Occipital lobe (tissue), 2 donors: Measurements from ENCODE around the gene KRT16. TPM values are rescaled to one million over a fixed set of nuclear protein-coding genes. Genes with fewer than 3 reads are reported as not detected.
"Not testable (repeated sequence)": the region's sequence is repeated elsewhere in the genome, so short reads cannot be mapped to it uniquely, and the experiment has no call there.

ENCODE experiments used
- DNase-seq: peaks from one replicate; lab custom pipeline; 2025; lab: John Stamatoyannopoulos, UW
- total RNA-seq: library from RNA; depleted of rRNA; stranded (reverse); fragments of >200 nt; gene quantifications from one replicate; pipeline ENCODE4 v1.2.3, GENCODE V29; 2014

KRT16 gene
- total RNA-seq, 1 donor from 2014 or later, result not detected

DNA sequence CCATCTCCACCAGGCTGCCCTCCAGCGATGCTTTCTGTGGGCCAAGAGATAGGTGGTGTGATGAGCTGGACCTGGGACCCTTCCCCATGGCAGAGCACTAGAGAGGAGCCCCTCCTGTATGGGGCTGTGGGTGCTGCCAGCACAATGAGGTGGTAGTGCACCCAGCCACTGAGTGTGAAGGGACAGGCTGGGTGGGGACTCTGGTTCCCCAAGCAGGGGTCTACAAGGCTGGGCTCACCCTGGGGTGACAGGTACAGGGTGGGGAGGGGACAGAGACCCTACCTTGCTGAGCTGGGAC lies 15.5 kb upstream of the KRT16 start:
- not testable (repeated sequence) for DNase-seq

DNA sequence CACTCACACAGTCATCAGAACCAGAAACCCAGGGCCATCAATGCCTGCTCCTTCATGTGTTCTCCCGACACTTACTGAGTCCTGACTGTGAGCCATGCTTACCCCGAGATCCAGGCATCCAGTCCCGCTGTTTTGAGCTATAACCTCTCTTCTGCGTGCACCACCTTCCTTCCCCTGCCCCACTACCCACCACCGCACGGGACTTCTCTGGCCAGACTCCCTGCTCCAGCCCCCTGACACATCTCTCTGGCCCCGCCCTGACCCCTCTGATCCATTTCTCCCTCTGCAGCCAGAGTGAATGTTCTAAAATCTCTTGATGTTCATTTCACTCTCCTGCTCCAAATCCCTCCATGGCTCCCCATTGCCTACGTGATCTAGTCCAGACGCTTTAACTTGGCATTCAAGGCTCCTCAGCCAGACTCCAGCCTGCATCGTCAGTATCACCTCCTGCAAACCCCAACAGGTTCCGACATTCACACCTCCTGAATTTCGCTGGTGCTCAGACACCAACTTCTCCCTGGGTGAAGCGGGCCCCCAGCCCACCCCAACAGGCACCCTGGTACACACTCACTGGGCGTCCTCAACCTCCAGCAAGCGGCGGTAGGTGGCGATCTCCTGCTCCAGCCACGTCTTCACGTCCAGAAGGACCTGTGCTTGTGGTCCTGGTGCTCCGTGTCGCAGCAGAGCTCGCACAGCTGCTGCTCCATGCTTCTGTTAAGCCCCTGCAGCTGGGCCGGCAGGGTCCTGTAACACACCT lies 14.9 kb upstream of the KRT16 start:
- no peak for DNase-seq

DNA sequence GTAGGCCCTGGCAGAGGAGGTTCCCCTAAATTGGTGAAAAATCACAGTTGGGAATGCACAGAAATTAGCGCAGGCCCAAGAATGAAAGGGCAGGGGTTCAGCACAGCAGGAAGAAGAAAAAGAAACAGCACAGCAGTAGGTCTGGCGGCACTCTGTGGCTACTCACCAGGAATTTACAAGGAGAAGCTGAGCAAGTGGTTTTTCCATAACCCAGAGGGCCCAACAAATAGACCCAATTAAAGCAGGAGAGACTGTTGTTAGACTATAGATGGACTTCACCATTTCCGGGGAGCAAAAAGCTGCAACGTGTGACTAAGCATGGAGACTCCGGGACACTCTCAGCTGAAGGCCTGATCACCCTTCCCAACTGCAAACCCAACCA lies 14.3 kb upstream of the KRT16 start:
- DNase-seq, result not testable (repeated sequence)

DNA sequence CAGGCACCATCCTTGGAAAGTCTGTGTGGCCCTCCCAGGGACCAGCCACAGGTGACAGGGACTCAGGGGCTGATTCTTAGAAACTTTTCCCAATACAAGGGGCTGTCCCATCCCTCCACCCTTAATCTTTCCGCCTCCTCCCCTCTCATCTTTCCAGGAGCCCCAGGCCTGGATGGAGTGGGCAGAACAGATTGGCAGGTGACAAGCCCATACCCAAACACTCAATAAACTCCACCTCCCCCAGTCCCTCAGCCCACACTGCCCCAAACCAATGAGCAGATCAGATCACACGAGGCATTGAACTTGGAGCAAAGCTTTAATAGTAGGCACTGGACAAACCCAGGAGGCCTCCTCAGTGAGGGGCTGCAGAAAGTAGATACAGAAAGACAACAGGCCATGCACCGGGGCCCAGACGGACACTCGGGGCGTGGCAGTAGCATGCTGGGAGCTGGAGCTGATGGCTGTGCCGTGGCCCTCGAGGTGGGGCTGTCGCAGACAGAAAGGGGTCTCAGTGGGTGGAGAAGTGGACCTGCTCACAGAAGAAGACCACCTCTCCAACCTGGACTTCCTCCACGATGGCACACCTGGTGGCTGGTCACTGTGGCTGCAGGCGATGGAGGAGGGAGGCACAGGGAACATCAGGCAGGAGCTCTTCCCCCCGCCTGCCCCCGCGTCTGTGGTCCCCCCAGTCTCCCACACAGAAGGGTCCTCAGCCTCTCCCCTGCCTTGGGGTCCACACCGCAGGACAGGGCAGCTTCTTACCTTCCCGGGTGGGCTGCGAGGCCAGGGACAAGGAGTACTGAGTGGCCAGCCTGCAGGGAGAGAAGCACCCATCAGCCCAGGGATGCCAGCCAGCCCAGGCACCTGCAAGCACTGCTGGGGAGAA lies 13.7 kb upstream of the KRT16 start:
- DNase-seq, result not testable (repeated sequence)

DNA sequence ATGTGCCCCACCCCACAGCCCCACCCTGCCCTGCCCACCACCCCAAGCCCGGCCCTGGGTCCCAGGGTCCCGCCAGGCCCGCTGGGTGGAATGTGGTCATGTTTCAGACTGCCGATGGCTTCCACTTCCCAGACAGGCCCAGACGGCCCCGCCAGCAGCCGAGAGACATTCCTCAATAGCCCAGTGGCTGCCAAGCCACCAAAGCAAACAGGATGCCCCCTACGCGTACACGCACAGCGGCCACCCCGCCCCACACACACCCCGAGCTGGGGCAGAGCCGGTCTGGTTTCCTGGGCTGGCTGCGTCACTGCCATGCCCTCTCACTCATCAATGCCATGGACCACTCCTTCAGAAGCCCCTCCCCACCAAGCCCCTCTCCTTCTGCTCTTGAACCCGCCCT lies 13.0 kb upstream of the KRT16 start:
- no peak for DNase-seq

DNA sequence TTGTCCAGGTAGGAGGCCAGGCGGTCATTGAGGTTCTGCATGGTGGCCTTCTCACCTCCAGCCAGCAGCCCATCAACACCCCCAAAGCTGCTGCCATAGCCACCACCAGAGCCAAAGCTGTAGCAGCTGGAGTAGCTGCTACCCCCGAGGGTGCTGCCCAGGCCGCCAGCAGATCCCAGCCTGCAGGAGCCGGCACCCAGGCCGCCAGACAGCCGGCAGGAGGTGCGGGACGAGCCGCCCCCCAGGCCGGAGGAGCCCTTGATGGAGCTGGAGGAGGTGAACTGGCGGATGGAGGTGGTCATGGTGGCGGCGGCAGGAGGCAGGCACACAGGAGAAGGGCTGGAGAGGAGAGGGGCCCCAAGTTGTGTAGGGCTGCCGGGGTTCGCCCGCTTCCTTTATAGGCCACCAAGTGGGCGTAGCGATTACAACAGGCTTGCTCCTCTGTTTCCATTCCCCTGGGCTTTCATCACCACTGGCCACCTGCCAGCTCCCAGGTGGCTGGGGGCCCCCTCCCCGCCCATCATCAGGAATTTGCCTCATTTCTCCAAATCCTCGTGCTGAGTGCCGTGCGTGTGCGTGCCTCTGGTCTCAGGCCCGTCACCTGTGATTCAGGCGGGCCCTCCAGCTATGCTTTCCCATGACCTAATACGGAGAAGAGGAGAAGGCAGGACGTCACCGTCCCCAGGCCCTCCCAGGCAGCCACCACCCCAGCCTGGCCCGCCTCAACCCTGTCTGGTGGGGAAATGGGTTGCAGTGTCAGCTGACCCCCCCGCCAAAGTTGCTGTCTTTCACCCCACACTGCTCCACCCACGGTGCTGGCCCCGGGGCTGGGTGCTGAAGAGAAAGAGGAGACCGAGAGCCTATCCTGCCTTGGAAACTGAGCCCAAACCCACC lies 11.9 kb upstream of the KRT16 start, which contains the start of gene KRT17:
TSS of gene KRT17 (minus strand) at position 368 of the 894 bp plus-strand sequence. CDS start at position 302, 66 bp downstream.
- no peak for DNase-seq

DNA sequence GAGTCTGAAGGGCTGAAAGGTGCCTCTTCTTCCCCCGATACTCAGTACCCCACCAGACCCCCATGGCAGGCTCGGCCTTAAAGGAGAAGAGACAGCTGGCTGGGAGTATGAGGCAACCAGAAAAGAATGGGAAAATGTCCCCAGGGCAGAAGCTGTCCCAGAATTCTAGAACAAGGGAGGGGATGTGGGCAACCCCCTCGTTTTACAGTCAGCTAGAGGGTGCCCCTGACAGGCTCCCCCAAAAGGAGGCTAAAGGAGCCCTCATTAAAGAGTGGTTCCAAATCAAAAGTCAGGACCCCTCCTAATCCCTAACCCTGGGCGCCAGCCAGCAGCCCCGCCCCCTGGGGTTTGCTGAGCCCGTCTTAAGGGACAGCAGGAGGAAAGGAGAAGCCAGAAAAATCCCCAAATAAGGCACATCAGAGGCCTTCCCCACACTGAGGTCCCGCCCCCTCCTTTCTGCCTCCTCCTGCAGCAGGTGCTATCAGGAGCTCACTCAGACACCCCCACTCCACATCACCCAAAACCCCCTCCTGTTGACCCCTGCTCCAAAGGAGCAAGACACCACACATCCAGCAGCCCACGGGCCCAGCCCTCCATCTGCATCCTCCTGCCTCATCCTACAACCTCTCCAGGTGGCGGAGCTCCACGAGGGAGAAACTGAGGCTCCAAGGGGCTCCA lies 10.8 kb upstream of the KRT16 start:
- DNase-seq, result not testable (repeated sequence)

DNA sequence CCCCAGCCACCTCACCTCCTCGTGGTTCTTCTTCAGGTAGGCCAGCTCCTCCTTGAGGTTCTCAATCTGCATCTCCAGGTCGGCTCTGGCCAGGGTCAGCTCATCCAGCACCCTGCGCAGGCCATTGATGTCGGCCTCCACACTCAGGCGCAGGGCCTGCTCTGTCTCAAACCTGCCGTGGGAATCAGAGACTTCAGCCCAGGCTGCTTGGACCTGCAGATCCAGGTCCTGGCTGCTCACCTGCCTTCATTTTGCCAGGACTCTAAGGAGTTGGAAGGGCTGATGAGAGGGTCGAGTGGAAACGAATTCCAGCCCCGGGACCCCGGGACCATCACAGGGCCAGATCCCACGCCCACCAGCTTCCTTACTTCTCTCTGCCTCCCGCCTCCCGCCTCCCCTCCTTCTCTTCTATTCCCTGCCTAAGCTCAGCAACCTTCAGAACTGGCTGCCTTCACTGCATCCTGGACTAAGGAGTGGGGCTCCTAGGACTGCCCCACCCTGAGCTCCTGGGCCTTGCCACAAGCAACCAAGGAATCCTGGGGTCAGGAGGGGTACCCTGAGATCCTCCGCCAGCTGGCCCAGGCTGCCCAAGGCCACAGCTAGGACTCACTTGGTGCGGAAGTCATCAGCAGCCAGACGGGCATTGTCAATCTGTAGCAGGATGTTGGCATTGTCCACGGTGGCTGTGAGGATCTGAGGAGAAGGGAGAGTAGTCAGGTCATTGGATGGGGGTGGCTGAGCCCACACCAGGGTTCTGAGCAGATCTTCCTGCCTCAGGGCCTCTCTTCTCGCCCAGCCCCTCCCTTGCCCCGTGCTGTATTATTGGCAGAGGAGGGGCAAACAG lies 10.0 kb upstream of the KRT16 start:
- DNase-seq, result not testable (repeated sequence)

DNA sequence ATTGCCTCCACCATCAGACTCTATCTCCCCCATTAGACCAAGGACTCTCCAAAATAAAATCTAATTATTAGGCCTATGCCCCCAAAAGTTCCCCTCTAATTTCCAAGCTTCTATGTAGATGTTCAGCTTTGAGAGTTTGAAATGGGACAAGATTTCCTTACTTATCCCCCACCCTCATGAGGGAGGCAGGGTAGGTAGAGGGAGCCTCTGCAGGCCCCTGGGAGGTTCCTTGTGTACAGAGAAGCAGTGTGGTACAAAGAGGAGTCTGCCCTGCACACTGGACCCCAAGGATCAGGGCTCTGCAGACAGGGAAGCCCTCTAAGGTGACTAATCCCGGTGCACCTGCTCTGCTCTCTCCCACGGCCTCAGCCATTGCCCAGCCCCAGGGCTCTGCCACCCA lies 9.3 kb upstream of the KRT16 start:
- no peak for DNase-seq

DNA sequence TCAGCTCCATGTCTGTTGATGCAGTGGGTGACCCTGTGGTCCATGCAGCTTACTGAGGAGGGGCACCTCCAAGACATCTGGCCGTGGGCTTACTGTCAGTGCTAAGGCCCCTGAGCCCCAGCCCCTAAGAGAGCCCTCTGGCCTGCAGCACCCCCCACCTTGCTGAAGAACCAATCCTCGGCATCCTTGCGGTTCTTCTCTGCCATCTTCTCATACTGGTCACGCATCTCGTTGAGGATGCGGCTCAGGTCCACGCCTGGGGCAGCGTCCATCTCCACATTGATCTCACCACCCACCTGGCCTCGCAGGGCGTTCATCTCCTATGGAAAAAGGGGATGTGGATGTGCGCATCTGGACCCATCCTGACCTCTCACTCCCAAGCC lies 8.9 kb upstream of the KRT16 start:
- DNase-seq, result not testable (repeated sequence)

DNA sequence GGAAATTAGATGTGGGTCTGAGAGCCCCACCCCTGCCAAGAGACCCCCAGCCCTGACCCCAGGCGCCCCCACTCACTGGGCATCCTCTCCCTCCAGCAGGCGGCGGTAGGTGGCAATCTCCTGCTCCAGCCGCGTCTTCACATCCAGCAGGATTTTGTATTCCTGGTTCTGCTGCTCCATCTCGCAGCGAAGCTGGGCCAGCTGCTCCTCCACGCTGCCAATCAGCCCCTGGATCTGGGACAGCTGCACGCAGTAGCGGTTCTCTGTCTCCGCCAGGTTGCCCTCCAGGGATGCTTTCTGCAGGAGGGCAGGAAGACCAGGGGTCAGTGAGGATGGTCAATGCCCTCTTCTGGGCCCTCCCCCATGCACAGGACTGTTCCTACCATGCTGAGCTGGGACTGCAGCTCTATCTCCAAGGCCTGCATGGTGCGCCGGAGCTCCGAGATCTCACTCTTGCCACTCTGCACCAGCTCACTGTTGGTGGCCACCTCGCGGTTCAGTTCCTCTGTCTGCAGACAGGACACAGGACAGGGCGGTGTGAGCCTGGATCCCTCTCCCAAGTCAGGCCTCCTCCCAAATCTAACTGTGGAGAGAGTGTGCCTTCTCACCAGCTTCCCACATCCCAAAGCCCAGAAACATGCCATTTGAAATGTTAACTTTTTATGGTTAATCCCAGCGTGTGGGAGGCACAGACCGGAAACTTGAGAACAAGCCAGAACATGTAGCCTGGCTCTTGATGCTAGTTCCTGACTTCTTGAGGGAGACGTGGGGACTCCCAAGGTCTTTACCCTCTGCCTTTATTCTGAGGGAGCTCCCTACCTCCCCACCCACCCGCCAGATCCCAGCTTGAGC lies 8.2 kb upstream of the KRT16 start:
- DNase-seq, result no peak

DNA sequence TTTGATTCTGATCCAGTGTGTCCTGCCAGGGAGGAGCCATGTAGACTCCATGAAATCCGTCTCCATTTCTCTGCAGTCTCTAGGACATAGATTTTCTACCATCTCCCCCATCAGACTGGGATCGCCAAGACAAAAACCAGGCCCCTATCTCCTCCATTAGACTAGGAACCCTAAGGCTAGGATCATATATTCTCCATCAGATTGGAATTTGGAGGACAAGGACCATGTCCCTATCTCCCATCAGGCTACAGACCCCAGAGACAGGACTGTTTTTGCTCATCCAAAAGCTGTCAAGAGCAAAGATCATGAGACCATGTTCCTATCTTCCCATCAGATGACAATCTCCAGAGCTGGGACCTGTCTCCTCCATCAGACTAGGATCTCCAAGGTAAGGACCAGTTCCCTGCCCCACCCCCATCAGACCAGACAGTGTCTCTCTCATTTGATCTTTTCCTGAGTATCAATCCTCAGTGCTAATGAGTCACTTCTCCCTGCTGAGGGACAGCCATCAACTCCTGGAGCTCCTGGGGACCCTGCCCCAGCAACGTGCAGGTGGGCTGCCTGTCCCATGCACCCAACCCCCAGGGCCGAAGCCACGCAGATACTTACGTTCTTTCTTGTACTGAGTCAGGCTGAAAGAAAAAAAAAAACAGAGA lies 7.5 kb upstream of the KRT16 start:
- DNase-seq, result not testable (repeated sequence)

DNA sequence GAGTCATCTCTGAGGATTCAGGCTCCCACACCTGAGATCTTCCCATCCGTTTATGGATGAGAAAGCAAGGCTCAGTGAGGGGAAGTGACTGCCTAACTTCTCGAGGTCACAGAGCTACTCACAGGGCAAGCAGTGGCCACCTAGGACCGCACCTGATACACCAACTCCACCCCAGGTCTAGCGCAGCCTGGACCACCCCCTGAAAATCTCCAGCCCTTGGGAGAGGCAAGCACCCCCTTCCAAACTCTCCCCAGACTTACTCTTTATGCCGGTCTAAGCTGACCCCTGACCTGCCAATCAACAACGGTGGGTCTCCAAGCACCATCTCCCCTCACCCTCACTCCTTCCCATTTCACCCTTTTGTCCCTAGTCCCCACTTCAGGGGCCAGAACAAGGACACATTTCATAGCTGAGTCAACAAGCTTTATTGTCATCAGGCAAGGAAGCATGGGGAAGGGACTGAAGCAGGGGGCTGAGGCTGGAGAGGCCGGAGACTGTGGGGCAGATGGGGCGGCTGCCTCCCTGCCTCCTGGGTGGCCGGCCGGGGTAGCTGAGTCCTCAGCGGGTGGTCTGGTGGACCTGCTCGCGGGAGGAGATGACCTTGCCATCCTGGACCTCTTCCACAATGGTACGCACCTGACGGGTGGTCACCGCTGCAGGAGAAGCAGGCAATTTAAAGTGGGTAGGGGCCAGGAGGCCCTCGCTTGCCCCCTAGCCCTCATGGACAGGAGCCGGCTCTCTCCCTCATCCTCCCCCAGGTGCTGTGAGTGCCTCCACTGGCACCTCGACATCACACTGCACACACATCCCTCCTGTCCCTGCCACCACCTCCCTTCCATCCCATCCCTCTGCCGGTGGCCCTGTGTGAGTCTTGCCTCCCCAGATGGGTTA lies 6.7 kb upstream of the KRT16 start:
- DNase-seq, result no peak

DNA sequence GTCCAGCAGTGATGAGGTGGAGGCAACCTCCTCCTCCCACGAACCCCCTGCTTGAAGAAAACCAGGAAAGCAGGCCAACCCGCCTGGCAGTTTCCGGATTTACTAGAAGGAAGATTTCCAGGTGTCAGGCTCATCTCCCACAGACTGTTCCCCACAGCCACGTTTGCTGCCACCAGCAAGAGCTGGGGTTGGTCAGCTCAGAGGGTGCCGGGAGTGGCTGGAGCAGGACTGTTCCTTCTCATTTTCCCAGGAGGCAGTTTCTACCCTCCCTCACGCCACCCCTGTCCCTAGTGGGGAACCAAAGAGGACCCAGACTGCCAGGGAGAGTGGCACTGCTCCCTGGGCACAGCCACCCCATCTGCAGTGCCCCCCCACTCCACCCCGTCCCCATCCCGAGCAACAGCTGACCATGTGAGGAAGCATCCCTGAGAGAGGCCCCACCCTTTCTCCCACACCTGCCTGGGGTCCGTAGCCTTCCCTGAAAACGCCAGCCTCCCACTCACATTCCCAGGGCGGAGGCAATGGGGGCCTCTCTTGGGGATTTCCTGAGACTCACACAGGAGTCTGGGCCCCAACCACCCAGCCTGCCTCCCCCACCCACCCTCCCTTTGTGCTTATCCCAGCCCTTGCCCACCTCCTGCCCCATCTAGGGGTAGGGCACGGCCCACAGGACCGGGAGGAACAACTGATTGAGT lies 5.9 kb upstream of the KRT16 start:
- DNase-seq, result no peak

DNA sequence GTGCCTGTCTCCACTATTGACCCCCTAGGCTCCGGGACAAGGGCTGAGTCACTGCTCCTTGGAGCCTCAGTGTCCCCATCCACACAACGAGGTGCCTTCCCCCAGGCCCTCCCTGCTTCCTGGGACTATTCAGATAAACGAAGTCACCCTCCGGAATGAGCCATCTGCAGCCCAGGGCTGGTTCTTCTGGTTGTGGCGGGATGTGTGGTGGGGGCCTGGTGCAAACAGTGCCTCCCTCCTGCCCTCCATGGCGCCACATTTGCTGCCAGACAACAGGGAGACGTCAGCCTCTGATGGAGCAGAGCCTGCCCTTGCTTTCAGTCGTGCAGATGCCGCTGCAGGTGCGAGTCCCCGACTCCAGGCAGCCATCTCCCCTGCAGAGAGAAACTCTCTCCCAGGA lies 5.1 kb upstream of the KRT16 start:
- no peak for DNase-seq

DNA sequence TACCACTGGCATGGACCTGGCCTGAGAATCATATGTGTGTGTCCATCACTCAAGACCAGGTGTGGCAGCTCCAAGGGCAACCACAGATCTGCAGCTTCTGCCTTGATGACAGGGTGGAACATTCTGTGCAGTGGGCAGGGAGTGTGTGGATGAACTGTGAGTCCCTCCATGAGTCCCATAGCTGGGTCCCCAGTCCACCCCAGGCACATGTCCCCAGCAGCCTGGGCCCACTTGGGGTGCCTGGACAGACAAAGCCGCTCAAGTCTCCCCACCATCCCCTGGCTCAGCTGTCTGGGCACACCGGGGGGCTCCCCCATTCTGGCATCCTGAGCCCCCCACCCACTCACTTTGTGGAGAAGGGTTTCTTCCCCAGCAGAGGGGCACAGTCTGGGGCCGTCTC lies 4.6 kb upstream of the KRT16 start:
- no peak for DNase-seq

DNA sequence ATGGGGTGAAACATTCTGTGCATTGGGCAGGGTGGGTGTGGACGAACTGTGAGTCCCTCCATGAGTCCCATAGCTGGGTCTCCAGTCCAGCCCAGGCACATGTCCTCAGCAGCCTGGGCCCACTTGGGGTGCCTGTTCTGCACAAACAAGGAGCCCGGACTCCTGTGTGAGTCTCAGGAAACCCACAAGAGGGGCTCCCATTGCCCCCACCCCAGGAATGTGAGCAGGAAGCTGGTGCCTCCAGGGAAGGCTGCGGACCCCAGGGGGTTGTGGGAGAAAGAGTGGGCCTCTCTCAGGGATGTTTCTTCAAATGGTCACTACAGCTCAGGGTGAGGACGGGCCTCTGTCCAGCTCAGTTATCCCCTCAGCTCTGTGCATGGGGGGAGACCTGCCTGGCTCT lies 3.9 kb upstream of the KRT16 start:
- DNase-seq, result not testable (repeated sequence)
